Fibroblast of lung (primary cell): ENCODE results near the gene APMAP.

Source experiments
- EZH2 ChIP-seq: IDR thresholded peaks from 2 replicates; pipeline ENCODE4 v1.5.1; 2012; ENCODE audit warnings: low read length, control low read depth, mild to moderate bottlenecking; ENCODE audit errors: missing control alignments
- TF ChIP-seq, protein P1 (sequence below), 2 donors: IDR thresholded peaks in 1 of 2; conservative IDR thresholded peaks in 1 of 2; 1 replicate in 1 of 2; 2 replicates in 1 of 2; pipeline ENCODE4 v1.5.1; 2011 to 2012; ENCODE audit warnings: low read length in 2 of 2, control low read depth in 1 of 2, inconsistent platforms in 1 of 2, low read depth in 1 of 2, mild to moderate bottlenecking in 1 of 2

DNA sequence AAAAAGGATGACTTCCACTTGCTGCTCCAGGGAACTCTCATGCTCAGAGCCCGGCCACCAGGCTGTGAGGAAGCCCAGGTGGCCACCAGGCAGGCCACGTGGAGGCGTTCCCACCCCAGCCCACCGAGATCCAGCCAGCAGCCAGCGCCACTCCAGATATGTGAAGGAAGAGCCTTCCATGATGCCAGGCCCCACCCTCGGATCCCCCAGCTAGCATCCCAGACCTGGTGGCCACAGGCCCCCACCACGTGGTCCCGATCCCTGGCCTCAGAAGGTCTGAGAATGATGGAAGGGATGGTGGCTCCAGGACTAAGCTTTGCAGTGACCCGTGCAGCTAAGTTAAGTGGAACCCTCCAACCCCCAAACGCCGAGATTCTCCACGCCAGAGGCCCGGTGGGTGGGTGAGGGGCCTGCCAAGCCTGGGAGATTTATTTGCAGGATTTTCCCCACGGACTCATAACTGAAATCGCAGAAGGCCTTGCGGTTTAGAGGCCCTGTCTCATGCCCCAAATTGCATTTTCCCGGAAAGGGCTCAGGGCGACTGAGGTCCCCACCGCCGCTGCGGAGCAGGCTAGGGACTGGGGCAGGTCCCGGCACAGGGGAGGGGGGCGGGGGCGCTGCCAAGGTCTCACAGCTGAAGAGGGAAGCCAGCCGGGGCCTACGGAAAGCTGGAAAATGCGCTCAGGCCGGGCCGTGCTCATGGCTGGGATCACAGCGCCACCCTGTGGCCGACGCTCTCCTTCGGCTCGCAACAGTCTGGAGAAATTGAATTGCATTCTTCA is 74.6 kb downstream of the APMAP start:
- TF ChIP-seq, protein P1, sequence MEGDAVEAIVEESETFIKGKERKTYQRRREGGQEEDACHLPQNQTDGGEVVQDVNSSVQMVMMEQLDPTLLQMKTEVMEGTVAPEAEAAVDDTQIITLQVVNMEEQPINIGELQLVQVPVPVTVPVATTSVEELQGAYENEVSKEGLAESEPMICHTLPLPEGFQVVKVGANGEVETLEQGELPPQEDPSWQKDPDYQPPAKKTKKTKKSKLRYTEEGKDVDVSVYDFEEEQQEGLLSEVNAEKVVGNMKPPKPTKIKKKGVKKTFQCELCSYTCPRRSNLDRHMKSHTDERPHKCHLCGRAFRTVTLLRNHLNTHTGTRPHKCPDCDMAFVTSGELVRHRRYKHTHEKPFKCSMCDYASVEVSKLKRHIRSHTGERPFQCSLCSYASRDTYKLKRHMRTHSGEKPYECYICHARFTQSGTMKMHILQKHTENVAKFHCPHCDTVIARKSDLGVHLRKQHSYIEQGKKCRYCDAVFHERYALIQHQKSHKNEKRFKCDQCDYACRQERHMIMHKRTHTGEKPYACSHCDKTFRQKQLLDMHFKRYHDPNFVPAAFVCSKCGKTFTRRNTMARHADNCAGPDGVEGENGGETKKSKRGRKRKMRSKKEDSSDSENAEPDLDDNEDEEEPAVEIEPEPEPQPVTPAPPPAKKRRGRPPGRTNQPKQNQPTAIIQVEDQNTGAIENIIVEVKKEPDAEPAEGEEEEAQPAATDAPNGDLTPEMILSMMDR (conservative IDR thresholded peaks at IDR 0.05 in 1 of 2, IDR thresholded peaks at IDR 0.05 in 1 of 2; ENCODE audit: low read depth in 1 of 2, low read length in 2 of 2): peak; percentile 76 to 79
- TF ChIP-seq EZH2: no peak
